Measurements from ENCODE around the gene BARHL1.

BARHL1 gene

GRCh38 chr9:132588501-132589147, 6.2 kb downstream of the BARHL1 start:
- DNase-seq: no peak

- DNase-seq: no peak
These were observed 7.0 kb downstream of the BARHL1 start for GRCh38 chr9:132589148-132590036.

- no peak for DNase-seq
These were observed 7.6 kb downstream of the BARHL1 start for GRCh38 chr9:132590037-132590317.

- DNase-seq: no peak
These were observed 8.1 kb downstream of the BARHL1 start for GRCh38 chr9:132590318-132591182.

- DNase-seq: no peak
These were observed 8.8 kb downstream of the BARHL1 start for GRCh38 chr9:132591244-132591643.

GRCh38 chr9:132591751-132592314, 9.4 kb downstream of the BARHL1 start:
- DNase-seq: no peak

GRCh38 chr9:132592451-132592850, 10.0 kb downstream of the BARHL1 start:
- no peak for DNase-seq

- DNase-seq: no peak
These were observed 12.0 kb downstream of the BARHL1 start for GRCh38 chr9:132594412-132594811.

GRCh38 chr9:132595319-132595718, 12.9 kb downstream of the BARHL1 start:
- DNase-seq: no peak

- DNase-seq: no peak
These were observed 13.8 kb downstream of the BARHL1 start for GRCh38 chr9:132596200-132596599.

GRCh38 chr9:132597073-132597775, 14.8 kb downstream of the BARHL1 start:
- DNase-seq: no peak

GRCh38 chr9:132600326-132600984, 18.0 kb downstream of the BARHL1 start:
- DNase-seq: no peak

- no peak for DNase-seq
These were observed 19.8 kb downstream of the BARHL1 start for GRCh38 chr9:132602207-132602606.

GRCh38 chr9:132605387-132605786, 23.0 kb downstream of the BARHL1 start:
- no peak for DNase-seq

- no peak for DNase-seq
These were observed 23.7 kb downstream of the BARHL1 start for GRCh38 chr9:132606066-132606465.

- no peak for DNase-seq
These were observed 26.8 kb downstream of the BARHL1 start for GRCh38 chr9:132609184-132609583.

- DNase-seq: no peak
These were observed 27.4 kb downstream of the BARHL1 start for GRCh38 chr9:132609829-132610228.

- no peak for DNase-seq
These were observed 28.3 kb downstream of the BARHL1 start for GRCh38 chr9:132610661-132611060.

- DNase-seq: no peak
These were observed 31.9 kb downstream of the BARHL1 start for GRCh38 chr9:132614324-132614723.

- no peak for DNase-seq
These were observed 33.4 kb downstream of the BARHL1 start for GRCh38 chr9:132615774-132616173.

GRCh38 chr9:132616725-132617124, 34.3 kb downstream of the BARHL1 start:
- no peak for DNase-seq

GRCh38 chr9:132622159-132622558, 39.8 kb downstream of the BARHL1 start:
- DNase-seq: no peak

Measured in NCI-H187 treated with DMSO at 0.1 percent for 48 hours (cell line).